Thyroid gland (tissue), 4 donors: Measurements from ENCODE around the gene SLC35G2. TPM values are rescaled to one million over a fixed set of nuclear protein-coding genes. Genes with fewer than 3 reads are reported as not detected.
"Not testable (repeated sequence)": the region's sequence is repeated elsewhere in the genome, so short reads cannot be mapped to it uniquely, and the experiment has no call there.

ENCODE experiments used
- DNase-seq, 2 donors: peaks; one replicate each; pipeline ENCODE4 v3.0.0-alpha.2; 2019
- H3K27ac ChIP-seq, 3 donors: fragments of 200-600 bp; sonication (generic); 1 replicate in 2 of 3; 2 replicates in 1 of 3; pipeline ENCODE4 v1.5.1; 2016 to 2019; ENCODE audit warnings: mild to moderate bottlenecking in 1 of 3, moderate library complexity in 1 of 3
- H3K27me3 ChIP-seq: fragments of 200-600 bp; sonication (generic); one replicate; pipeline ENCODE4 v1.5.1; 2019
- H3K36me3 ChIP-seq, 2 donors: fragments of 200-600 bp; sonication (generic); one replicate each; pipeline ENCODE4 v1.5.1; 2016 to 2019
- H3K4me1 ChIP-seq, 2 donors: fragments of 200-600 bp; sonication (generic); one replicate each; pipeline ENCODE4 v1.5.1; 2017 to 2019
- H3K4me3 ChIP-seq, 3 donors: fragments of 200-600 bp; sonication (generic); replicated peaks in 1 of 3; 1 replicate in 2 of 3; 2 replicates in 1 of 3; pipeline ENCODE4 v1.5.1; 2016; ENCODE audit warnings: mild to moderate bottlenecking in 1 of 3
- H3K9me3 ChIP-seq: fragments of 200-600 bp; sonication (generic); one replicate; pipeline ENCODE4 v1.5.1; 2017
- CTCF ChIP-seq, 6 experiments: fragments of 200-600 bp in 3 of 6; fragments of 450-650 bp in 3 of 6; sonication (generic) in 3 of 6; IDR thresholded peaks; one replicate each; pipeline ENCODE4 v1.5.1; 2016 to 2019; ENCODE audit warnings: antibody characterized with exemption in 6 of 6, mild to moderate bottlenecking in 2 of 6, inconsistent platforms in 1 of 6, moderate library complexity in 1 of 6
- POLR2A ChIP-seq, 2 donors: fragments of 450-650 bp; IDR thresholded peaks; one replicate each; pipeline ENCODE4 v1.6.1; 2017; ENCODE audit warnings: antibody characterized with exemption in 2 of 2, mild to moderate bottlenecking in 2 of 2, moderate library complexity in 1 of 2
- WGBS, 2 donors: methylation state at CpG; one replicate each; pipeline ENCODE4 v1.1.5; 2017; 5-methylcytosine and 5-hydroxymethylcytosine counted together
- intact Hi-C: fragments of 100-400 bp; cut with DNase I; formaldehyde crosslinking; loops from one replicate; pipeline ENCODE4 v1.15.1; 2023
- total RNA-seq, 4 donors: library from RNA; depleted of rRNA; stranded (reverse); fragments of >200 nt; gene quantifications; one replicate each; pipeline ENCODE4 v1.2.3, GENCODE V29; 2016

Gene SLC35G2
- total RNA-seq, 4 donors from 2014 or later, result 9.6 to 12.6 (median 11.5) TPM

GRCh38 chr3:136787349-136787748 lies 31.6 kb upstream of the SLC35G2 start:
- Histone ChIP-seq H3K4me1 (peaks cover 24 to 28% of the 10 kb centered on the region in 2 donors), H3K27me3 (no peaks in the 10 kb centered on the region), H3K9me3 (no peaks in the 10 kb centered on the region), H3K27ac (peak overlapping the region; percentile 75 to 86 (median 84)), H3K36me3 (no peaks in the 10 kb centered on the region), H3K4me3 (no peak overlapping the region)
- intact Hi-C loops, result no loop called here
- TF ChIP-seq POLR2A (IDR thresholded peaks at IDR 0.05) (no peak), CTCF (IDR thresholded peaks at IDR 0.05) (peak in 1 of 6 experiments; percentile 12)
- WGBS, 2 donors, result 10 to 11% methylated on average over 2 of the region's 2 CpGs
- peak; percentile 77 to 83 for DNase-seq

- H3K27me3 ChIP-seq, result no peaks in the 10 kb centered on the region
- H3K4me3 ChIP-seq, result no peak overlapping the region
- peaks cover 24 to 28% of the 10 kb centered on the region in 2 donors for H3K4me1 ChIP-seq
- intact Hi-C loops, result no loop called here
- H3K36me3 ChIP-seq, result no peaks in the 10 kb centered on the region
- TF ChIP-seq CTCF (IDR thresholded peaks at IDR 0.05) (no peak), POLR2A (IDR thresholded peaks at IDR 0.05) (no peak)
- DNase-seq, result no peak
- no peaks in the 10 kb centered on the region for H3K9me3 ChIP-seq
- H3K27ac ChIP-seq, result peak overlapping the region; percentile 75 to 86 (median 84)
- 100% methylated on average over 1 of the region's 1 CpG for WGBS, 2 donors
These were observed 30.8 kb upstream of the SLC35G2 start for GRCh38 chr3:136788154-136788553.

GRCh38 chr3:136789976-136790375 lies 28.9 kb upstream of the SLC35G2 start:
- Histone ChIP-seq H3K4me3 (no peak overlapping the region), H3K27me3 (no peaks in the 10 kb centered on the region), H3K4me1 (peaks cover 24 to 28% of the 10 kb centered on the region in 2 donors), H3K27ac (no peak overlapping the region), H3K36me3 (no peaks in the 10 kb centered on the region), H3K9me3 (no peaks in the 10 kb centered on the region)
- intact Hi-C loops, result no loop called here
- no peak for DNase-seq
- 89 to 100% methylated on average over 1 of the region's 1 CpG for WGBS, 2 donors
- no peak for TF ChIP-seq CTCF (IDR thresholded peaks at IDR 0.05)
- no peak for TF ChIP-seq POLR2A (IDR thresholded peaks at IDR 0.05)

GRCh38 chr3:136790786-136791185 lies 28.1 kb upstream of the SLC35G2 start:
- no peaks in the 10 kb centered on the region for H3K36me3 ChIP-seq
- intact Hi-C loops, result no loop called here
- H3K27me3 ChIP-seq, result no peaks in the 10 kb centered on the region
- H3K4me1 ChIP-seq, result peaks cover 22 to 25% of the 10 kb centered on the region in 2 donors
- no peaks in the 10 kb centered on the region for H3K9me3 ChIP-seq
- no peak for DNase-seq
- H3K27ac ChIP-seq, result no peak overlapping the region
- WGBS, 2 donors, result 92 to 97% methylated on average over 3 of the region's 3 CpGs
- H3K4me3 ChIP-seq, result no peak overlapping the region
- no peak for TF ChIP-seq POLR2A (IDR thresholded peaks at IDR 0.05)

GRCh38 chr3:136792556-136793330 lies 26.2 kb upstream of the SLC35G2 start:
- TF ChIP-seq CTCF (IDR thresholded peaks at IDR 0.05), result no peak
- no peak for TF ChIP-seq POLR2A (IDR thresholded peaks at IDR 0.05)
- Histone ChIP-seq H3K4me3 (no peak overlapping the region), H3K9me3 (no peaks in the 10 kb centered on the region), H3K27ac (no peak overlapping the region), H3K36me3 (no peaks in the 10 kb centered on the region), H3K27me3 (no peaks in the 10 kb centered on the region), H3K4me1 (peaks cover 7 to 8% of the 10 kb centered on the region in 2 donors)
- no peak for DNase-seq
- intact Hi-C loops, result no loop called here
- WGBS, 2 donors, result 69 to 73% methylated on average over 4 of the region's 4 CpGs

GRCh38 chr3:136801146-136801545 lies 17.8 kb upstream of the SLC35G2 start:
- H3K4me3 ChIP-seq, H3K27me3 ChIP-seq, intact Hi-C loops, DNase-seq, H3K36me3 ChIP-seq, H3K27ac ChIP-seq, H3K9me3 ChIP-seq: not testable (repeated sequence)
- 90 to 94% methylated on average over 10 of the region's 10 CpGs for WGBS, 2 donors
- peaks cover 0 to 14% of the 10 kb centered on the region in 2 donors for H3K4me1 ChIP-seq
